ENCODE data around the gene SOWAHB. TPM values are rescaled to one million over a fixed set of nuclear protein-coding genes. Genes with fewer than 3 reads are reported as not detected.

SOWAHB gene
- total RNA-seq, 1 donor from 2014 or later = not detected

GRCh38 chr4:76894537-76895255 lies 3.2 kb downstream of the SOWAHB start:
- intact Hi-C loops (cut with micrococcal nuclease) = no loop called here
- no peak for TF ChIP-seq CTCF (IDR thresholded peaks at IDR 0.05; ENCODE audit: borderline replicate concordance)
- peaks cover 20% of the 10 kb centered on the region for H3K4me1 ChIP-seq
- peaks cover 98% of the 10 kb centered on the region for H3K27me3 ChIP-seq (ENCODE audit: low read depth)
- H3K27ac ChIP-seq (replicated peaks) = no peak overlapping the region
- H3K9me3 ChIP-seq (replicated peaks) = no peaks in the 10 kb centered on the region
- H3K4me3 ChIP-seq = no peak overlapping the region
- no peak for DNase-seq
- H3K36me3 ChIP-seq = no peaks in the 10 kb centered on the region

- TF ChIP-seq CTCF (IDR thresholded peaks at IDR 0.05; ENCODE audit: borderline replicate concordance) = no peak
- no peaks in the 10 kb centered on the region for H3K9me3 ChIP-seq (replicated peaks)
- no peak overlapping the region for H3K4me3 ChIP-seq
- H3K36me3 ChIP-seq = no peaks in the 10 kb centered on the region
- intact Hi-C loops (cut with micrococcal nuclease) = no loop called here
- peaks cover 11% of the 10 kb centered on the region for H3K4me1 ChIP-seq
- no peak overlapping the region for H3K27ac ChIP-seq (replicated peaks)
- no peak for DNase-seq
- H3K27me3 ChIP-seq (ENCODE audit: low read depth) = peaks cover 91% of the 10 kb centered on the region
These were observed 5.3 kb downstream of the SOWAHB start for GRCh38 chr4:76892601-76893000.

- Histone ChIP-seq H3K4me3 (no peak overlapping the region), H3K9me3 (replicated peaks) (no peaks in the 10 kb centered on the region), H3K27me3 (ENCODE audit: low read depth) (peaks cover 91% of the 10 kb centered on the region), H3K4me1 (peaks cover 5% of the 10 kb centered on the region), H3K36me3 (no peaks in the 10 kb centered on the region), H3K27ac (replicated peaks) (no peak overlapping the region)
- intact Hi-C loops (cut with micrococcal nuclease) = no loop called here
- DNase-seq = no peak
- TF ChIP-seq CTCF (IDR thresholded peaks at IDR 0.05; ENCODE audit: borderline replicate concordance) = no peak
These were observed 5.9 kb downstream of the SOWAHB start for GRCh38 chr4:76892001-76892400.

- Histone ChIP-seq H3K4me1 (no peaks in the 10 kb centered on the region), H3K9me3 (replicated peaks) (no peaks in the 10 kb centered on the region), H3K4me3 (no peak overlapping the region), H3K27me3 (ENCODE audit: low read depth) (peaks cover 42% of the 10 kb centered on the region), H3K27ac (replicated peaks) (no peak overlapping the region), H3K36me3 (no peaks in the 10 kb centered on the region)
- intact Hi-C loops (cut with micrococcal nuclease) = no loop called here
- no peak for TF ChIP-seq CTCF (IDR thresholded peaks at IDR 0.05; ENCODE audit: borderline replicate concordance)
- no peak for DNase-seq
These were observed 11.0 kb downstream of the SOWAHB start for GRCh38 chr4:76886848-76887441.

- DNase-seq = no peak
- intact Hi-C loops (cut with micrococcal nuclease) = no loop called here
- no peaks in the 10 kb centered on the region for H3K9me3 ChIP-seq (replicated peaks)
- H3K27me3 ChIP-seq (ENCODE audit: low read depth) = peaks cover 41% of the 10 kb centered on the region
- H3K4me3 ChIP-seq = no peak overlapping the region
- H3K36me3 ChIP-seq = no peaks in the 10 kb centered on the region
- no peak for TF ChIP-seq CTCF (IDR thresholded peaks at IDR 0.05; ENCODE audit: borderline replicate concordance)
- no peaks in the 10 kb centered on the region for H3K4me1 ChIP-seq
- H3K27ac ChIP-seq (replicated peaks) = no peak overlapping the region
These were observed 11.7 kb downstream of the SOWAHB start for GRCh38 chr4:76886214-76886613.

Measured in left ventricle myocardium inferior (tissue), 1 donor.